DND-41 (cell line): ENCODE data around the gene SGCD.
"Not testable (repeated sequence)": the region's sequence is repeated elsewhere in the genome, so short reads cannot be mapped to it uniquely, and the experiment has no call there.

Source experiments
- CTCF ChIP-seq: IDR thresholded peaks from 2 replicates; pipeline ENCODE4 v1.5.1; 2012; ENCODE audit warnings: borderline replicate concordance, low read length, moderate library complexity, mild to moderate bottlenecking; ENCODE audit not compliant: poor library complexity, severe bottlenecking; ENCODE audit errors: extremely low read depth
- EZH2 ChIP-seq: IDR thresholded peaks from 3 replicates; pipeline ENCODE4 v1.6.1; 2012; ENCODE audit warnings: borderline replicate concordance, low read depth, mild to moderate bottlenecking, moderate library complexity, low read length, inconsistent platforms; ENCODE audit not compliant: severe bottlenecking

GRCh38 chr5:156666686-156667085 lies 339.7 kb downstream of the SGCD start:
- TF ChIP-seq CTCF, EZH2: not testable (repeated sequence)
